Urinary bladder (tissue), 4 donors: ENCODE measurements around the gene GBGT1. TPM values are rescaled to one million over a fixed set of nuclear protein-coding genes. Genes with fewer than 3 reads are reported as not detected.

Source experiments
- DNase-seq: peaks from one replicate; pipeline ENCODE4 v3.0.0-alpha.2; 2015; ENCODE audit errors: extremely low spot score
- H3K27ac ChIP-seq: one replicate; pipeline ENCODE4 v1.5.1; 2013; ENCODE audit warnings: low read depth, mild to moderate bottlenecking, moderate library complexity
- H3K36me3 ChIP-seq: one replicate; pipeline ENCODE4 v1.6.1; 2013; ENCODE audit warnings: mild to moderate bottlenecking, moderate library complexity; ENCODE audit not compliant: insufficient read depth
- H3K4me1 ChIP-seq: one replicate; pipeline ENCODE4 v1.6.1; 2013; ENCODE audit warnings: mild to moderate bottlenecking, moderate library complexity; ENCODE audit not compliant: insufficient read depth
- H3K4me3 ChIP-seq: one replicate; pipeline ENCODE4 v1.5.1; 2013; ENCODE audit warnings: low read depth, low read length
- WGBS: extraction: QIAGEN DNeasy Blood & Tissue Kit; methylation state at CpG from one replicate; pipeline ENCODE4 v1.1.7; 2013; 5-methylcytosine and 5-hydroxymethylcytosine counted together
- polyA plus RNA-seq: library from polyadenylated mRNA; stranded (reverse); fragments of 200-250 nt; gene quantifications from one replicate; pipeline ENCODE4 v1.2.3, GENCODE V29; 2013
- total RNA-seq: library from RNA; depleted of rRNA; stranded (reverse); fragments of >200 nt; gene quantifications from one replicate; pipeline ENCODE4 v1.2.3, GENCODE V29; 2014
- donor health status: healthy with polysubstance abuse.
- donor health status: healthy.

The GBGT1 gene
- total and polyA plus RNA-seq, 2 donors = 5.8 to 14.2 TPM

DNA sequence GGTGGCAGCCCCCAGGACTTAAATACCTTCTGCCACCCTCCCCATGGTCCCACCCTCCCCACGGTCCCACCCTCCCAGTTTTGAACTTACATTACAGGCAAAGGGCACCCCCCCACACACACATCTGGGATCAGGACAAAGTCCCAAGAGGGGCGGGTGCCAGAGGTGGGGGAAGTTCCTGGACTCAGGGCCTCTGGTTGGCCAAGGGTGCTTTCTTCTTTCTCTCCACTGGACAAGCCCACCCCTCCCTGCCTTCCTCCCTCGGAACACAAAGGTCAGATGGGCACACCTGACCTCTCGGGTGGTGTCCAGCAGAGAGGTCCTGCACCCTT, 23.6 kb downstream of the GBGT1 start:
- DNase-seq = no peak
- Histone ChIP-seq H3K4me1 (peaks cover under 1% of the 10 kb centered on the region), H3K4me3 (no peak overlapping the region), H3K27ac (no peak overlapping the region), H3K36me3 (no peaks in the 10 kb centered on the region)
- 87% methylated on average over 4 of the region's 4 CpGs for WGBS

DNA sequence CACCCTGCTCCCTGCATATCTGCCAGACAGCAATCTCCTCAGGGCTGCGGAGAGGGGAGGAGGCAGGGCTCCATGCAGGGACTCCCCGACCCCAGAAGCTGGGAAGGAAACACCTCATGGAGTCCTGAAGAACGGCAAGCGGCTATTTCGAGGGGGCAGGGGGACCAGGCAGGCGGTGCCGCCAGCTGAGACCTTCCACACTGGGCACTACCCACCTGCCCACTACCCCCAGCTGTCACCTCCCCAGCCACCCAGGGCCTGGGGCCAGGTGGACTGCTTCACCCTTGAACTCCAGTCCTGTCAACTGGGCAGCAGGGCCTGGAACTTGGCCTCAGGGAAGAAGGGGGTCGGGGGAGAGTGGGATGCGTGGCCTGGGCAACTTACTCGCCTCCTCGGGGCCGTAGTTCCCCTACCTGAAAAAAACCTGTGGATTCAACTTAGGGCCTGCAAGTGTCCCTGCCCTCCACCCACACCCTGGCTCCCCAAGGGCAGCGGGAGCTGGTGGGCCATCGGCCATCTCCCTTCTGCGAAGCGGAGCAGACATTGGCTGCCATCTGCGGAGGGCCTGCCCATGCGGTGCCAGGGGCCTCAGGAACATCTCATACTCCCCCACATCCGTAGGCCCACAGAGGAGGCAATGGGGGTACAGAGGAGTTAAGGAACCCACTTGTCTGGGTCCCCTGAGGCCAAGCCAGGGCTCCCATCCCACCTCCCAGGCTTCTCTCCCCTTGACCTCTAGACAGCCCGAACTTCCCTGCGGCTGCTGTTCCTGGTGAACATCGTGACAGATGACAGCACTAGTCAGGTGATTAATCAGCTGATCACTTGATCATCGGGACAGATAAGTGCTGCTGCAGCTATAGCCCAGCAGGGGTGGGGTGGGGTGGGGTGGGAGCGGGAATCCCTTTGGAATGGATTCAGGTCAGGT, 24.2 kb downstream of the GBGT1 start:
- Histone ChIP-seq H3K4me1 (peaks cover 2% of the 10 kb centered on the region), H3K36me3 (no peaks in the 10 kb centered on the region), H3K27ac (no peak overlapping the region), H3K4me3 (no peak overlapping the region)
- 84% methylated on average over 24 of the region's 24 CpGs for WGBS
- DNase-seq = no peak

DNA sequence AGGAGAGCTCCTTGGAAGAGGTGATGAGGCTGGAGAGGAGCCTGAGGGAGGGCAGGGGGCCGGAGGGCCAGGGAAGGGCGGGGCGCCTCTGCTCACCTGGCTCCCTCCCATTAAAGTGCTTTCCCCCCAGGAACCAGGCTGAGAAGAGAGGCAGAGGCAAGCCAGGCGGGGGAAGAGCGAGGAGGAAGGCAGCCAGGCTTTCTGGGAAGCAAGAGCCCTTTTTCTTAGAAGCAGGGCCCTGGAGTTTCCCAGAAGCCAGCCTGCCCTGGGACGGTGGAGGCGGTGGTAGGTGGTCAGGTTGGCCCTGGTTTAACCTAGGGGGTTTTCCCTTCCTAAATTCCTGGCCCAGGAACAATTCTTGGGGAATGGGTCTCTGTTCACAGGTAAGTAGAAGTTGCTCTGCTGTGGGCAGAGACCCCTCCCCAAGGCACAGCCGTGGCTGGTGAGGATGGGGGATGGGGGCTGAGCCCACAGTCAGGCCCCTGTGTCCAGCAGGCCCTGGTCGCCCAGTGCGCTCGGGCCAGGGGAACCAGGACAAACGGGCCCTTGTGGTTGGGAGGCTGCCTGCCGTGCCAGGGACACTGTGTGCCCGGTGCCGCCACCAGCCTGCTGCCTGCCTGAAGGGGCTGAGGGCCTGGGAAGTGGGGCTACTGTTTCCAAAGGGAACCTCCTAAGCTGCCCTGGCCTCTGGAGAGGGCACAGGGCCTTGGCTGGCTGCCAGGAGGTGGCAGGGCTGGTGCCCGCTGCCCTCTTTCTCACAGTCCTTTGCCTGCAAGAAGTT, 26.1 kb downstream of the GBGT1 start:
- Histone ChIP-seq H3K4me3 (no peak overlapping the region), H3K4me1 (peaks cover 9% of the 10 kb centered on the region), H3K36me3 (no peaks in the 10 kb centered on the region), H3K27ac (no peak overlapping the region)
- DNase-seq = no peak
- WGBS = 82% methylated on average over 16 of the region's 16 CpGs

- no peak for DNase-seq
- Histone ChIP-seq H3K4me1 (peaks cover 9% of the 10 kb centered on the region), H3K27ac (peak overlapping the region; percentile 93), H3K4me3 (no peak overlapping the region), H3K36me3 (no peaks in the 10 kb centered on the region)
- 25% methylated on average over 8 of the region's 8 CpGs for WGBS
These were observed 28.5 kb downstream of the GBGT1 start for GRCh38 chr9:133135146-133135745.

- no peak for DNase-seq
- no peak overlapping the region for H3K4me3 ChIP-seq
- WGBS = 79% methylated on average over 11 of the region's 11 CpGs
- H3K36me3 ChIP-seq = no peaks in the 10 kb centered on the region
- peaks cover 9% of the 10 kb centered on the region for H3K4me1 ChIP-seq
- H3K27ac ChIP-seq = peak overlapping the region; percentile 93
These were observed 29.1 kb downstream of the GBGT1 start for GRCh38 chr9:133134388-133135145.

GRCh38 chr9:133133681-133134387, 29.9 kb downstream of the GBGT1 start:
- Histone ChIP-seq H3K4me3 (no peak overlapping the region), H3K36me3 (no peaks in the 10 kb centered on the region), H3K4me1 (peaks cover 9% of the 10 kb centered on the region), H3K27ac (peak overlapping the region; percentile 93)
- no peak for DNase-seq
- 27% methylated on average over 21 of the region's 21 CpGs for WGBS

- H3K4me1 ChIP-seq = peaks cover 9% of the 10 kb centered on the region
- H3K36me3 ChIP-seq = no peaks in the 10 kb centered on the region
- H3K4me3 ChIP-seq = no peak overlapping the region
- DNase-seq = no peak
- WGBS = 87% methylated on average over 16 of the region's 16 CpGs
- H3K27ac ChIP-seq = no peak overlapping the region
These were observed 31.5 kb downstream of the GBGT1 start for GRCh38 chr9:133132174-133132573.

- no peak overlapping the region for H3K27ac ChIP-seq
- whole genome bisulfite sequencing = 93% methylated on average over 5 of the region's 5 CpGs
- H3K4me1 ChIP-seq = peaks cover 9% of the 10 kb centered on the region
- DNase-seq = no peak
- no peak overlapping the region for H3K4me3 ChIP-seq
- no peaks in the 10 kb centered on the region for H3K36me3 ChIP-seq
These were observed 32.2 kb downstream of the GBGT1 start for GRCh38 chr9:133131506-133131905.

- H3K4me3 ChIP-seq = no peak overlapping the region
- H3K36me3 ChIP-seq = no peaks in the 10 kb centered on the region
- H3K27ac ChIP-seq = no peak overlapping the region
- peaks cover 10% of the 10 kb centered on the region for H3K4me1 ChIP-seq
- 83% methylated on average over 10 of the region's 10 CpGs for WGBS
- no peak for DNase-seq
These were observed 32.9 kb downstream of the GBGT1 start for GRCh38 chr9:133130685-133131244.

DNA sequence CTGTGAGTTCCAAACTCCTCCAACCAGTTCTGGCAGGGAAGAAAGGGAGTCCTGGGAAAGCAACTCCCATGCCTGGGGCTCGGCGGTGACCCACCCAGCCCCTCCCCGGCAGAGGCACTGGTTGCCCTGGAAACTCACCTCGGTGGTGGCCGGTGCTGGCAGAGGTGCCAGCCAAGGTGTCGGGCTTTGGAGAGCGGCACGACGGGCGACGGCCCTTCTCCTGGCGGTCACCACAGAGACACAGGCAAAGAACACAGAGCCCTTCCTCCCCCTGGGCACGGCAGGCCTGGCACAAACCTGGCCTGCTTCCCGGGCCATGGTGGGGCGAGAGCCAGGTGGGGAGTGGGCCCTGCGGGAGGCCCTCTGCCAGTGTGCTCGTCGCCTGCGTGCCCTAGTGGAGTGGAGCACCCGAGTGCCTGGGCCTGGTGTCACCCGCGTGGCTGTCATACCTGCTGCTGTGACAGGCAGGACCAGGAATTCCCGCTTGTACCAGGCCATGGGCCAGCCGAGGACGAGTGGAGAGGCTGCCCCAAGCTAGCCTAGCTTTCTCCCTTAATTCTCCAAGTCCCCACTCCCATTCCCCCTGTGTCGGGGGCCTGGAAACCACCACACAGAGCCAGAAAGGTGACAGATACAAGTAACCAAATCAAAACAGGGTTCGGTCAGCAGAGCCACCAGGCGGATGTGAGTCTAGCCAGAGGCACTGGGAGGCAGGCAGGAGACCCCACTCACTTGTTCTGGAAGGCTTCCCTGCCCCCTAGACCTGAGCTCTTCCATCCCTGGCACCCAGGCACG, 34.5 kb downstream of the GBGT1 start:
- no peak overlapping the region for H3K4me3 ChIP-seq
- no peak overlapping the region for H3K27ac ChIP-seq
- H3K36me3 ChIP-seq = no peaks in the 10 kb centered on the region
- WGBS = 82% methylated on average over 29 of the region's 29 CpGs
- peaks cover 8% of the 10 kb centered on the region for H3K4me1 ChIP-seq
- no peak for DNase-seq

DNA sequence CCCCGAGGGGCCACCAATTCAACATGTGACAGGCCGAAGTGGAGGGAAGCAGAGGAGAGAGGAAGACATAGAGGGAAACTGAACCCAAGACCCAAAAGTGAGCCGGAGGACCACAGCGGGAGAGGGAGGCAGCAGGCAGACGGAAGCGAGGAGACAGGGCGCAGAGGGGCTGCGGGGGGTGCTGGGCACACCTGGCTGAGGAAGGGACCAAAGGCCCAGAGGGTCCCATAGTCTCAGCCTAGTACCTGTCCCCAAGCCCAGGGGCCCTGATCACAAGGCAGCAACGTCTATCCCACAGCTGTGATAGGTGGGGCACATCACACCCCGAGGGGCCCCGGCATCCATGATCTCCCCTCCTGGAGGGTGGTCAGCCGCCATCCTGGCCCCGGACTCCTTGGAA, 35.6 kb downstream of the GBGT1 start:
- Histone ChIP-seq H3K27ac (no peak overlapping the region), H3K4me3 (no peak overlapping the region), H3K36me3 (no peaks in the 10 kb centered on the region), H3K4me1 (peaks cover 5% of the 10 kb centered on the region)
- 92% methylated on average over 13 of the region's 13 CpGs for WGBS
- DNase-seq = no peak
